ENCODE results near the gene GRXCR2.
"Not testable (repeated sequence)": the region's sequence is repeated elsewhere in the genome, so short reads cannot be mapped to it uniquely, and the experiment has no call there.

GRXCR2 gene

DNA sequence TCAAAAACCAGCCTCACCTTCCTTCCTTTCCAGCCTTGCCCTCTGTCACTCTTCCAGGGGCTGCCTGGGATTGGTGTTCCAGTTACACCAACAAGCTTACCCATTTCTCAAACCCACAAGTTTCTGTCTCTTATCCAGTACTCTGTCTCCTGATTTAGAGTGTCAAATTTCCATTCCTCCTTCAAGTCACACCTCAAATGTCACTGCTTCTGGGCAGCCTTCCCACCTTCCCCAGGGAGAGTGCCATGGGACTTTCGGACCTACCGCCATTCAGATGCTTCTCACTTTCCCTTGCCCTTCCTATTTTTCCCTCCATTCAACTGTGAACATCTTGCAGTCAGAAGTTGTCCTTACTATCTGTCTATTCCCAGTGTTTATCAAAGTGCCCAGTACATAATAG, 2.0 kb upstream of the GRXCR2 start:
- DNase-seq (ENCODE audit: low read depth) = no peak

GRCh38 chr5:145872486-145872885, 328 bp downstream of the GRXCR2 start:
- no peak for DNase-seq (ENCODE audit: low read depth)

- DNase-seq (ENCODE audit: low read depth) = no peak
These were observed 3.1 kb downstream of the GRXCR2 start for GRCh38 chr5:145869753-145870152.

DNA sequence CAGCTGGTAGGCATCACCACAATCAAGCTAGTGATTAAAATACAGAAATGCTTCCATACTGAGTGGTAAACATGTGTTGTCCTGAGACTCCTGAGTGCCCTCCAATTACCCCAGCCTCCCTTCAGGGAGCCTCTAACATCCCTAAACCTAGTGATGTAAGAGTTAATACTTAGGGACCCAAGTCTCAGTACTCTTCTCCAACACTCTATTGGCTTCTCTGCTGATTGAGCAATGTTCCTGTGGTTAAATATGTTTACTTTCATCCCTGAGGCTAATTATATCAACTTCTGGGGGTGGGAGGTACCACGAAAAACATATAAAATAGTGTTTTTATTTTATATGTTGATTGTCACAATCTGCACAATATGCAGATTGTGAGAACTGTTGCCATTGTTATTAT, 5.0 kb downstream of the GRXCR2 start:
- no peak for DNase-seq (ENCODE audit: low read depth)

DNA sequence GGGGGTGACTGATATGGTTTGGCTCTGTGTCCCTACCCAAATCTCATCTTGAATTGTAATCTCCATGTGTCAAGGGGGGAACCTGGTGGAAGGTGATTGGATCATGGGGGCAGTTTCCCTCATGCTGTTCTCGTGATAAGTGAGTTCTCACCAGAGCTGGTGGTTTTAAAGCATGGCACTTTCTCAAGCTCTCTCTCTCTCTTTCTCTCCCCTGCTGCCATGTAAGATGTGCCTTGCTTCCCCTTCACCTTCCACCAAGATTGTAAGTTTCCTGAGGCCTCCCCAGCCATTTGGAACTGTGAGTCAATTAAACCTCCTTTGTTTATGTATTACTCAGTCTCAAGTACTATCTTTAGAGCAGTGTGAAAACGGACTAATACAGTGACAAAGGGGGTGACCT, 8.4 kb downstream of the GRXCR2 start:
- not testable (repeated sequence) for DNase-seq (ENCODE audit: low read depth)

- DNase-seq (ENCODE audit: low read depth) = no peak
These were observed 9.8 kb downstream of the GRXCR2 start for GRCh38 chr5:145863003-145863402.

- DNase-seq (ENCODE audit: low read depth) = no peak
These were observed 12.9 kb downstream of the GRXCR2 start for GRCh38 chr5:145859897-145860296.

GRCh38 chr5:145859453-145859852, 13.4 kb downstream of the GRXCR2 start:
- DNase-seq (ENCODE audit: low read depth) = no peak

DNA sequence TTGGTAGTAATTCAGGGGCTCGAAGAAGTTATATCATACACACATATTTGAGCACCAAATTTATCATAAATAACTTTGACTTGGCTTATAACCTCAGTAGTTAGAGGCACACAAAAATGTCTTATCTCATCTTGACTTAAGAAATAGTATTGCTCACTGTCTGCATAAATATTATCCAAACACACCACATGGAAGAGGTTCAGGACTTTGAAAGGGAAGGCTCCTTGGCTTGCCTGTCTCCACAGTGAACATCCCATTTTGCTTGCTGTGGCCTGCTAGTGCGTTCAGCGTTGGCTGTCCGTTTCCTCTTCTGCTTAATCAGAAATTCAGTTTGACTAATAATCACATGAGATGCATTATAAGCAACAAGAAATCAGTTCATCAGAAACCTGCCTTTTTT, 13.9 kb downstream of the GRXCR2 start:
- no peak for DNase-seq (ENCODE audit: low read depth)

GRCh38 chr5:145856285-145856818, 16.5 kb downstream of the GRXCR2 start:
- DNase-seq (ENCODE audit: low read depth) = no peak

DNA sequence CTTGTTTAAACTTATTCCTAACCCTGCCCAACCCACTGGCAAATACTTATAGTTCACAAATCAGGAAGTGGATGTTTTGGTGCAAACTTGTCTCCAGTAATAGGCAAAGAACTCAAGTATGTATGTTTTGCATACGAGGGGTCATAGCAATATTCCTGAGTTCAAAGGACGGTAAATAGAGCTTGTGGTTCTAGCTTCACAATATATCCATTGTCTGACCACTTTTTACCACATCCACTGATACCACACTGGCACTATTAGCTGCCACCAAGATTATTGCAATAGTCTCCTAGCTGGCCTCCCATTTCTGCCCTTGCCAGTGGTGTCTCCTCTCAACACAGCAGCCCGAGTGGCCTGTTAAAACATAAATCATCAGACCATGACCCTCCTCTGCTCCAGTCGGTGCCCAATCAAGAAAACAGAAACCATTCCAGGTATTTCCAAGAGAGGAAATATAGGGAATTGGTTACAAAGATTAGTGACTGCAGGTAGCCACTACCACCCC, 17.0 kb downstream of the GRXCR2 start:
- no peak for DNase-seq (ENCODE audit: low read depth)

DNA sequence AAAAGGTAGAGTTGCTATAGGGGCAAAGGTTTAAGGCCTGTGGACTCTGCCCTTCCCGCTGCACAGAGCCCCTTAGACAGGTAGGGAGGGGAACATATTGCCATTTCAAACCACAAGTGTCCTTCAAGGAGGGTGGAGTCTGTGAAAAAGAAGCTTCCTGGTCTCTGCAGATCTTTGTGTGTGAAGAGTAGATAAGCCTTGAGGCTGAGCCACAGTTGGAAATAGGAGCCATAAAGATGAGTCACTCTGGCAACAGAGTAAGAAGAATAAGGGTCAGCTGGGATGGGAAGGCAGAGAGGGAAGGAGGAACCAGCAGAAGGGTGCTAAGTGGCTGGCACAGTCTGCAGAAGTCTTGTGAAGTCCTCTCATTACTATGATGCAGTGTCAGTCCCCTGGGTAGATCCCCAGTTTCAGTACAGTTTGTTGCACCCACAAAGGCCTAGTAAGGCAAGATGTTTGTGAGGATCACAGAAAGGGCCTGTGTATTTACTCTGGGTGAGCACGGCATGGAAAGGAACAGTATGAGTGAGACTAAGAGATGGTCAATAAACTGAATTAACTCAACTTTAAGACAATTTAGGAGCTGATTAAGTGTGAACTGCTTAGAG, 18.1 kb downstream of the GRXCR2 start:
- DNase-seq (ENCODE audit: low read depth) = no peak

DNA sequence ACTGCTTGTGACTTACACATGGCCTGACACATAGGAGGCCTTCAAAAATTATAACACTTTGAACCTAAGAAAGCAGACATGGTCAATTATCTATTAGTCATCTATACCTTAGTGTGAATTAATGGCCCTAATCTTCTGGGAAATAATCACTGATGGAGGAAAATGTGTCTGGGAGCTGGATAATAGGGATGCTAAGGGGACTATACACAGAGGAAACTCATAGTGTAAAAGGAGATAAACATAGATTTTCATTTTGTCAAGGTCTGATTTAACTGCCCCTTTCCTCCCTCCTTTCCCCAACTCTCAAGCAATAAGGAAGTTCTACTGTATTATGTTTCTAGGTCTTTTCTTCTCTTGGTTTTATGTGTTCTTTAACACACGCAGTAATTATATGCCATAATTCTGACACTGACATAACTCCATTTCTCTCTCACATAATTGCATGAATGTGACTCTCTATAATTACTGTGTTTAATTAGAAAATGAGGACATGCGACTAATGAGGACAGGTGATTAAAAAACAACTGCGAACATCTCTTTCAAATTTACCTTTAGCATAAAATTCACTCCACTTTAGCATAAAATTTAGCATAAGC, 18.9 kb downstream of the GRXCR2 start:
- DNase-seq (ENCODE audit: low read depth) = no peak

- DNase-seq (ENCODE audit: low read depth) = no peak
These were observed 19.8 kb downstream of the GRXCR2 start for GRCh38 chr5:145852990-145853389.

DNA sequence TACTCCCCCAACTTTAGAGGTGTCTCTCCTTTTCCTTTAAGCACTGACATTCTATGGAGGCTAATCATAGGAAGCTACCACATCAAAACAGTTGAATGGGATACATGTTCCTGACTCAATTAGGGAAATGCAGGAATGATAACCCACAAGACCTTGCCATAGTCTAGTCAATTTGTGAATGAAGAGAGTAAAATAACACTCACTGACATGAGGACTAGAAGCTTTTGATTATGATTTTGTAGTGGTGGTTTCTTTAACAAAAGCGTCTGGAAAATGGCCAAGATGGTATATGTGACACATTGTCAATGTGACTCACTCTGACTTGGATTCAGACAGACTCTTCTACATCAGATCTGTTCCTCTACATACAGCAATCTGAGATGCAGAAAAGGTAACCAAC, 24.0 kb downstream of the GRXCR2 start:
- no peak for DNase-seq (ENCODE audit: low read depth)

DNA sequence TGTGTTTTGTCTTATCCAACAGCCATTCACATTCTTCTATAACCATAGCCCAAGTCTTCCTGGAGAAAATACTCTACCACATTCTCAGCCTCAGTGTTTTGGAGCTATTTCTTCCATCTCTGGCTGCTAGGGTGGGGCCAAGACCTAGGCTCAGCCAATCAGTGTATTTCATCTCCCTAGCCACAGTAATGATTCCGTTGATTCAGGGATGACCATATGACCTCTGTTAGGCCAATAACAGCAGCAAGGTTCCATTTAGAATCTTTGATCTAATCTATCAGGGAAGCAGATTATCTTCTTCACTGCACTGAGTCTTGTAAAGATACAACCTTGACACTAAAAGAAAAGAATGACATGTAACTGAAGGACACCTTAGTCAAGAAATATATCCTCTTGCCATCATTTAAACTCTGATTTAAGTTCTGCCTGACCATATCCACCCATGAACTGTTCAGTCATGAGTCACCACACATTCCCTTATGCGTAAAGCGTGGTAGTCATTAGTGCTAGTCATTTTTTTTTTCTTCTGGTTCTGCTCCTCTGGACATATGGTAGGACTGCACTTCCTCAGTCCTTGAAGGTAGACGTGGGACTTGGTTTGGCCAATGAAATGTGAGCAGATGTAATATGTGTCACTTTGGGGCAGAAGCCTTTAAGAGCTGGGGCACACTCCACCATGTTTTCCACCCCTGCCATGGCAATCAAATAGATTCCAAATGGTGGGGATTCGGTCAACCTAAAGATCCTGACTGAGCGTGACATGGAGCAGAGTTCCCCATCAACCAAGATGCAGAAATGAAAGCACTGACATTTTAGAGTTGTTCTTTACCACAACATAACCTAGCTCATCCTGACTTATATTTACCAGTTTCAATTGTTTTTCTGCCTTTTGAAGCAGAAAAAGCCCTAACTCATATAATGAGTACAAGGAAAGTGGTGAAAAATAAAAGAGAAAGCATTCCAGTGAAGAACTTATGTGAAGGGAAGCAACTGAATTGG, 25.0 kb downstream of the GRXCR2 start:
- no peak for DNase-seq (ENCODE audit: low read depth)

DNA sequence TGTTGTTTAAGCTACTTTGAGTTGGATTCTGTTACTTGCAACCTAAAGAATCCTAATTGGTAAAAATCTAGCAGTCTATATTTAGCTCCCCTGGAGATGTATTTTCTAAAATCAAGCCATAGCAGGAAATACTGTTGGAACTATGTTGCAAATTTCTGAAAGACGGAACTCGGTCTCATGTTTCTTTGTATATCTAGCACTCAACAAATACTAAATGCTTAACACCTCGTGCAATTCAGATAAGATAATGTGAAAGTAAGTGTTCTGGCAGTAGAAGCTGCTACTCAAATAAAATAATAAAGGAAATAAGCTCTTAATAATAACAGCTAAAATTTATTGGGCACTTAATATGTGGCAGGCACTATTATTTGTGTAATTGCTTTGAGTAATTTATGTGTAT, 26.7 kb downstream of the GRXCR2 start:
- no peak for DNase-seq (ENCODE audit: low read depth)

DNA sequence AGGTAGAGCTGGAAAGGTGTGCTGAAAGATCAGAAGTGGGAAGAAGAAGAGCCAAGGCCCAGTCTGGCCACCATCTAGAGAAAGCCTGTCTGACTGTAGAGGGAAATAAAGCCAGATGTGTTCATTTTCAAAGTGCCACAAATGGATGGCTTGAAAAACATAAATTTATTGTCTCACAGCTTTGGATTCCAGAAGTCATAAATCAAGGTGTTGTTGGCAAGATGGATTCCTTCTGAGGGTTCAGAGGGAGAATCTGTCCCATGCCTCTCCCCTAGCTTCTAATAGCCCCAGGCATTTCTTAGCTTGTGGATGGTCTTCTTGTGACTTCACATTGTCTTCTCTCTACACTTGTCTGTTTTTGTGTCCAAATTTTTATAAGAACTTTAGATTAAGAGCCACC, 31.5 kb downstream of the GRXCR2 start:
- DNase-seq (ENCODE audit: low read depth) = no peak

GRCh38 chr5:145840458-145841132, 32.2 kb downstream of the GRXCR2 start:
- DNase-seq (ENCODE audit: low read depth) = no peak

GRCh38 chr5:145838276-145838675, 34.5 kb downstream of the GRXCR2 start:
- DNase-seq (ENCODE audit: low read depth) = no peak

GRCh38 chr5:145836241-145836640, 36.6 kb downstream of the GRXCR2 start:
- DNase-seq (ENCODE audit: low read depth) = not testable (repeated sequence)

GRCh38 chr5:145835848-145836239, 37.0 kb downstream of the GRXCR2 start:
- DNase-seq (ENCODE audit: low read depth) = no peak

Data from stimulated activated CD8-positive, alpha-beta memory T cell treated with anti-CD3 and anti-CD28 coated beads, Interleukin-7, amount 100 ng/mL, for 24 hours (primary cell).